GM10248 (cell line): ENCODE results near the gene TRIM66.

Experiments used
- CTCF ChIA-PET: fragments of 300-600 bp; sonication (Branson Sonifier 250); formaldehyde crosslinking; extraction: SDS; loops from one replicate; lab custom pipeline; 2021; ENCODE audit warnings: antibody characterized with exemption; lab: Yijun Ruan, JAX
- POLR2A ChIA-PET: fragments of 350-650 bp; sonication (Branson Sonifier 250); formaldehyde crosslinking; extraction: SDS; loops from one replicate; lab custom pipeline; 2020; ENCODE audit warnings: antibody characterized with exemption; lab: Yijun Ruan, JAX
- DNase-seq: peaks from one replicate; pipeline ENCODE4 v3.0.0; 2012; ENCODE audit errors: extremely low spot score
- CTCF ChIP-seq: IDR thresholded peaks from 2 replicates; pipeline ENCODE4 v1.5.1; 2012; ENCODE audit warnings: mild to moderate bottlenecking, low read depth; ENCODE audit errors: extremely low read depth, missing control alignments, control extremely low read depth

The TRIM66 gene

GRCh38 chr11:8641332-8641731 is 41.1 kb downstream of the TRIM66 start:
- no peak for DNase-seq
- ChIA-PET POLR2A (interaction anchor here (0.6 kb wide), 1 partner anchor 56 kb away, joined by 9 read pairs; no protein-coding TSS in a partner anchor), CTCF (interaction anchor here (0.8 kb wide), 1 partner anchor 38 kb away, joined by 4 read pairs; no protein-coding TSS in a partner anchor)
- TF ChIP-seq CTCF, result no peak

- TF ChIP-seq CTCF, result no peak
- no peak for DNase-seq
- POLR2A ChIA-PET, result no interaction called here
- CTCF ChIA-PET, result interaction anchor here (1.0 to 1.9 kb wide), 6 partner anchors 9 to 25 kb away, joined by 3 to 7 read pairs (median 4); no protein-coding TSS in a partner anchor
Measured at GRCh38 chr11:8640267-8640906, 42.1 kb downstream of the TRIM66 start.

GRCh38 chr11:8639655-8640054 is 42.8 kb downstream of the TRIM66 start:
- DNase-seq, result no peak
- ChIA-PET POLR2A (no interaction called here), CTCF (interaction anchor here (0.9 to 1.9 kb wide), 9 partner anchors 8 to 435 kb away, joined by 3 to 7 read pairs (median 3); no protein-coding TSS in a partner anchor)
- TF ChIP-seq CTCF, result no peak

GRCh38 chr11:8638300-8638699 is 44.2 kb downstream of the TRIM66 start:
- POLR2A ChIA-PET, result no interaction called here
- CTCF ChIA-PET, result interaction anchor here (1.4 to 1.9 kb wide), 2 partner anchors 9 to 19 kb away, joined by 4 to 6 read pairs; no protein-coding TSS in a partner anchor
- TF ChIP-seq CTCF, result no peak
- no peak for DNase-seq

GRCh38 chr11:8636127-8636526 is 46.3 kb downstream of the TRIM66 start:
- ChIA-PET POLR2A (no interaction called here), CTCF (interaction anchor here (0.8 to 1.1 kb wide), 2 partner anchors 12 to 20 kb away, joined by 3 read pairs; no protein-coding TSS in a partner anchor)
- DNase-seq, result no peak
- TF ChIP-seq CTCF, result no peak

GRCh38 chr11:8634498-8634897 is 48.0 kb downstream of the TRIM66 start:
- CTCF ChIA-PET, result interaction anchor here (1.5 kb wide), 1 partner anchor 11 kb away, joined by 4 read pairs; no protein-coding TSS in a partner anchor
- DNase-seq, result no peak
- TF ChIP-seq CTCF, result no peak
- POLR2A ChIA-PET, result no interaction called here
